ENCODE data around the gene MAGI2. TPM values are rescaled to one million over a fixed set of nuclear protein-coding genes. Genes with fewer than 3 reads are reported as not detected.

Gene MAGI2
- total RNA-seq, 1 donor from 2014 or later = 0.38 TPM

GRCh38 chr7:78146546-78146945 lies 1306.9 kb downstream of the MAGI2 start:
- TF ChIP-seq, protein P1, sequence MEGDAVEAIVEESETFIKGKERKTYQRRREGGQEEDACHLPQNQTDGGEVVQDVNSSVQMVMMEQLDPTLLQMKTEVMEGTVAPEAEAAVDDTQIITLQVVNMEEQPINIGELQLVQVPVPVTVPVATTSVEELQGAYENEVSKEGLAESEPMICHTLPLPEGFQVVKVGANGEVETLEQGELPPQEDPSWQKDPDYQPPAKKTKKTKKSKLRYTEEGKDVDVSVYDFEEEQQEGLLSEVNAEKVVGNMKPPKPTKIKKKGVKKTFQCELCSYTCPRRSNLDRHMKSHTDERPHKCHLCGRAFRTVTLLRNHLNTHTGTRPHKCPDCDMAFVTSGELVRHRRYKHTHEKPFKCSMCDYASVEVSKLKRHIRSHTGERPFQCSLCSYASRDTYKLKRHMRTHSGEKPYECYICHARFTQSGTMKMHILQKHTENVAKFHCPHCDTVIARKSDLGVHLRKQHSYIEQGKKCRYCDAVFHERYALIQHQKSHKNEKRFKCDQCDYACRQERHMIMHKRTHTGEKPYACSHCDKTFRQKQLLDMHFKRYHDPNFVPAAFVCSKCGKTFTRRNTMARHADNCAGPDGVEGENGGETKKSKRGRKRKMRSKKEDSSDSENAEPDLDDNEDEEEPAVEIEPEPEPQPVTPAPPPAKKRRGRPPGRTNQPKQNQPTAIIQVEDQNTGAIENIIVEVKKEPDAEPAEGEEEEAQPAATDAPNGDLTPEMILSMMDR (IDR thresholded peaks at IDR 0.05) = no peak
- Mint-ChIP-seq H3K36me3 (ENCODE audit: low read depth) (no peaks in the 10 kb centered on the region), H3K4me1 (no peaks in the 10 kb centered on the region), H3K27ac (no peak overlapping the region), H3K27me3 (peaks cover 4% of the 10 kb centered on the region), H3K4me3 (no peak overlapping the region), H3K9me3 (no peaks in the 10 kb centered on the region)
- intact Hi-C loops (cut with micrococcal nuclease) = no loop called here
- no peak for ATAC-seq (ENCODE audit: low read depth)
- CTCF ChIA-PET = no interaction called here
- POLR2A ChIA-PET = no interaction called here
- no peak for DNase-seq

GRCh38 chr7:78143661-78144060 lies 1309.8 kb downstream of the MAGI2 start:
- DNase-seq = no peak
- no peak for ATAC-seq (ENCODE audit: low read depth)
- TF ChIP-seq, protein P1 (IDR thresholded peaks at IDR 0.05) = no peak
- Mint-ChIP-seq H3K9me3 (no peaks in the 10 kb centered on the region), H3K4me3 (no peak overlapping the region), H3K27ac (no peak overlapping the region), H3K27me3 (peaks cover 6% of the 10 kb centered on the region), H3K4me1 (no peaks in the 10 kb centered on the region), H3K36me3 (ENCODE audit: low read depth) (no peaks in the 10 kb centered on the region)
- CTCF ChIA-PET = no interaction called here
- POLR2A ChIA-PET = no interaction called here
- intact Hi-C loops (cut with micrococcal nuclease) = no loop called here

- H3K4me1 Mint-ChIP-seq = no peaks in the 10 kb centered on the region
- no peak overlapping the region for H3K4me3 Mint-ChIP-seq
- POLR2A ChIA-PET = no interaction called here
- TF ChIP-seq, protein P1 (IDR thresholded peaks at IDR 0.05) = no peak
- H3K9me3 Mint-ChIP-seq = no peaks in the 10 kb centered on the region
- DNase-seq (no peak), ATAC-seq (ENCODE audit: low read depth) (no peak)
- H3K27ac Mint-ChIP-seq = no peak overlapping the region
- H3K27me3 Mint-ChIP-seq = peaks cover 9% of the 10 kb centered on the region
- no peaks in the 10 kb centered on the region for H3K36me3 Mint-ChIP-seq (ENCODE audit: low read depth)
- CTCF ChIA-PET = no interaction called here
- intact Hi-C loops (cut with micrococcal nuclease) = no loop called here
Observed at GRCh38 chr7:78141522-78142281, 1311.8 kb downstream of the MAGI2 start.

- intact Hi-C loops (cut with micrococcal nuclease) = no loop called here
- TF ChIP-seq, protein P1 (IDR thresholded peaks at IDR 0.05) = no peak
- no peaks in the 10 kb centered on the region for H3K4me1 Mint-ChIP-seq
- no peaks in the 10 kb centered on the region for H3K9me3 Mint-ChIP-seq
- ATAC-seq (ENCODE audit: low read depth) (no peak), DNase-seq (no peak)
- ChIA-PET CTCF (no interaction called here), POLR2A (no interaction called here)
- no peak overlapping the region for H3K4me3 Mint-ChIP-seq
- no peak overlapping the region for H3K27ac Mint-ChIP-seq
- H3K36me3 Mint-ChIP-seq (ENCODE audit: low read depth) = no peaks in the 10 kb centered on the region
- H3K27me3 Mint-ChIP-seq = peaks cover 11% of the 10 kb centered on the region
Observed at GRCh38 chr7:78140109-78140508, 1313.4 kb downstream of the MAGI2 start.

- Mint-ChIP-seq H3K9me3 (no peaks in the 10 kb centered on the region), H3K27me3 (peaks cover 11% of the 10 kb centered on the region), H3K36me3 (ENCODE audit: low read depth) (no peaks in the 10 kb centered on the region), H3K4me1 (no peaks in the 10 kb centered on the region), H3K27ac (no peak overlapping the region), H3K4me3 (no peak overlapping the region)
- ATAC-seq (ENCODE audit: low read depth) (no peak), DNase-seq (no peak)
- intact Hi-C loops (cut with micrococcal nuclease) = no loop called here
- ChIA-PET POLR2A (no interaction called here), CTCF (no interaction called here)
- TF ChIP-seq, protein P1 (IDR thresholded peaks at IDR 0.05) = no peak
Observed at GRCh38 chr7:78139335-78139734, 1314.1 kb downstream of the MAGI2 start.

All from activated B cell treated with CpG ODN at 0.5 μM for 24 hours (primary cell).